ENCODE measurements around the gene CRISPLD2. TPM values are rescaled to one million over a fixed set of nuclear protein-coding genes. Genes with fewer than 3 reads are reported as not detected.
A peak's percentile ranks its signal among the peaks of the same experiment; 100 is the strongest.
"Not testable (repeated sequence)": the region's sequence is repeated elsewhere in the genome, so short reads cannot be mapped to it uniquely, and the experiment has no call there.

Gene CRISPLD2
- total RNA-seq, 1 experiment from 2014 or later, result 0.28 TPM

- Mint-ChIP-seq H3K36me3 (ENCODE audit: insufficient read depth, unreplicated experiment) (no peaks in the 10 kb centered on the region), H3K27me3 (ENCODE audit: insufficient read depth, unreplicated experiment) (no peaks in the 10 kb centered on the region), H3K4me1 (ENCODE audit: insufficient read depth, unreplicated experiment) (peaks cover 18% of the 10 kb centered on the region), H3K4me3 (ENCODE audit: unreplicated experiment) (no peak overlapping the region), H3K27ac (ENCODE audit: low read depth, unreplicated experiment) (no peak overlapping the region), H3K9me3 (ENCODE audit: unreplicated experiment) (no peaks in the 10 kb centered on the region)
- ChIA-PET POLR2A (interaction anchor here (0.5 to 2.5 kb wide), 4 partner anchors 11 to 76 kb away, joined by 3 to 8 read pairs (median 4); no protein-coding TSS in a partner anchor), CTCF (interaction anchor here (0.6 kb wide), 1 partner anchor 117 kb away, joined by 3 read pairs; no protein-coding TSS in a partner anchor)
- BruUV-seq (replicated peaks), result no TSS peak
- TF ChIP-seq CTCF (IDR thresholded peaks at IDR 0.05; ENCODE audit: unreplicated experiment), result no peak
- intact Hi-C loops (cut with micrococcal nuclease), result loop anchor here (5.0 kb wide), 1 partner anchor 64 kb away; no protein-coding TSS in a partner anchor
- peak; percentile 93 for DNase-seq (ENCODE audit: unreplicated experiment)
Observed at GRCh38 chr16:84851192-84852127, 31.7 kb downstream of the CRISPLD2 start.

- Mint-ChIP-seq H3K27me3 (ENCODE audit: insufficient read depth, unreplicated experiment) (no peaks in the 10 kb centered on the region), H3K9me3 (ENCODE audit: unreplicated experiment) (no peaks in the 10 kb centered on the region), H3K27ac (ENCODE audit: low read depth, unreplicated experiment) (no peak overlapping the region), H3K4me1 (ENCODE audit: insufficient read depth, unreplicated experiment) (peaks cover 18% of the 10 kb centered on the region), H3K36me3 (ENCODE audit: insufficient read depth, unreplicated experiment) (no peaks in the 10 kb centered on the region), H3K4me3 (ENCODE audit: unreplicated experiment) (no peak overlapping the region)
- no TSS peak for BruUV-seq (replicated peaks)
- DNase-seq (ENCODE audit: unreplicated experiment), result no peak
- TF ChIP-seq CTCF (IDR thresholded peaks at IDR 0.05; ENCODE audit: unreplicated experiment), result no peak
- CTCF ChIA-PET, result no interaction called here
- intact Hi-C loops (cut with micrococcal nuclease), result loop anchor here (5.0 kb wide), 1 partner anchor 66 kb away; no protein-coding TSS in a partner anchor
- POLR2A ChIA-PET, result no interaction called here
Observed at GRCh38 chr16:84853534-84853933, 33.7 kb downstream of the CRISPLD2 start.

- Mint-ChIP-seq H3K27me3 (ENCODE audit: insufficient read depth, unreplicated experiment) (no peaks in the 10 kb centered on the region), H3K4me3 (ENCODE audit: unreplicated experiment) (no peak overlapping the region), H3K27ac (ENCODE audit: low read depth, unreplicated experiment) (no peak overlapping the region), H3K4me1 (ENCODE audit: insufficient read depth, unreplicated experiment) (peaks cover 18% of the 10 kb centered on the region), H3K9me3 (ENCODE audit: unreplicated experiment) (no peaks in the 10 kb centered on the region), H3K36me3 (ENCODE audit: insufficient read depth, unreplicated experiment) (no peaks in the 10 kb centered on the region)
- intact Hi-C loops (cut with micrococcal nuclease), result loop anchor here (5.0 kb wide), 1 partner anchor 67 kb away; no protein-coding TSS in a partner anchor
- peak; percentile 76 for DNase-seq (ENCODE audit: unreplicated experiment)
- BruUV-seq (replicated peaks), result no TSS peak
- ChIA-PET POLR2A (interaction anchor here (0.7 kb wide), 1 partner anchor 38 kb away, joined by 4 read pairs; no protein-coding TSS in a partner anchor), CTCF (no interaction called here)
- TF ChIP-seq CTCF (IDR thresholded peaks at IDR 0.05; ENCODE audit: unreplicated experiment), result no peak
Observed at GRCh38 chr16:84854759-84855158, 35.0 kb downstream of the CRISPLD2 start.

GRCh38 chr16:84855435-84856202 lies 35.8 kb downstream of the CRISPLD2 start:
- H3K4me1 Mint-ChIP-seq (ENCODE audit: insufficient read depth, unreplicated experiment), result peaks cover 17% of the 10 kb centered on the region
- H3K9me3 Mint-ChIP-seq (ENCODE audit: unreplicated experiment); H3K36me3 Mint-ChIP-seq (ENCODE audit: insufficient read depth, unreplicated experiment); intact Hi-C loops (cut with micrococcal nuclease); H3K27me3 Mint-ChIP-seq (ENCODE audit: insufficient read depth, unreplicated experiment); CTCF ChIA-PET; H3K27ac Mint-ChIP-seq (ENCODE audit: low read depth, unreplicated experiment); DNase-seq (ENCODE audit: unreplicated experiment); H3K4me3 Mint-ChIP-seq (ENCODE audit: unreplicated experiment); BruUV-seq (replicated peaks): not testable (repeated sequence)
- POLR2A ChIA-PET, result interaction anchor here (0.6 kb wide), 1 partner anchor 1306 kb away, joined by 3 read pairs; no protein-coding TSS in a partner anchor

- CTCF ChIA-PET; intact Hi-C loops (cut with micrococcal nuclease); H3K4me3 Mint-ChIP-seq (ENCODE audit: unreplicated experiment); H3K27me3 Mint-ChIP-seq (ENCODE audit: insufficient read depth, unreplicated experiment); H3K9me3 Mint-ChIP-seq (ENCODE audit: unreplicated experiment); H3K36me3 Mint-ChIP-seq (ENCODE audit: insufficient read depth, unreplicated experiment); H3K27ac Mint-ChIP-seq (ENCODE audit: low read depth, unreplicated experiment); BruUV-seq (replicated peaks); DNase-seq (ENCODE audit: unreplicated experiment): not testable (repeated sequence)
- POLR2A ChIA-PET, result interaction anchor here (0.6 kb wide), 1 partner anchor 1305 kb away, joined by 3 read pairs; no protein-coding TSS in a partner anchor
- H3K4me1 Mint-ChIP-seq (ENCODE audit: insufficient read depth, unreplicated experiment), result peaks cover 11% of the 10 kb centered on the region
Observed at GRCh38 chr16:84856203-84856581, 36.4 kb downstream of the CRISPLD2 start.

GRCh38 chr16:84856811-84857210 lies 37.0 kb downstream of the CRISPLD2 start:
- POLR2A ChIA-PET; intact Hi-C loops (cut with micrococcal nuclease); CTCF ChIA-PET; H3K4me1 Mint-ChIP-seq (ENCODE audit: insufficient read depth, unreplicated experiment); BruUV-seq (replicated peaks); H3K27ac Mint-ChIP-seq (ENCODE audit: low read depth, unreplicated experiment); H3K36me3 Mint-ChIP-seq (ENCODE audit: insufficient read depth, unreplicated experiment); DNase-seq (ENCODE audit: unreplicated experiment); H3K9me3 Mint-ChIP-seq (ENCODE audit: unreplicated experiment); H3K27me3 Mint-ChIP-seq (ENCODE audit: insufficient read depth, unreplicated experiment); H3K4me3 Mint-ChIP-seq (ENCODE audit: unreplicated experiment): not testable (repeated sequence)

Data from MCF 10A (cell line).